CD4-positive, alpha-beta T cell treated with Interleukin-12 subunit alpha and Interleukin-12 subunit beta, for 1 hour (primary cell): ENCODE measurements around the gene ZNF680.
"Not testable (repeated sequence)": the region's sequence is repeated elsewhere in the genome, so short reads cannot be mapped to it uniquely, and the experiment has no call there.

Experiments
- DNase-seq: peaks from one replicate; pipeline ENCODE4 v3.0.0-alpha.2; 2020

The ZNF680 gene

DNA sequence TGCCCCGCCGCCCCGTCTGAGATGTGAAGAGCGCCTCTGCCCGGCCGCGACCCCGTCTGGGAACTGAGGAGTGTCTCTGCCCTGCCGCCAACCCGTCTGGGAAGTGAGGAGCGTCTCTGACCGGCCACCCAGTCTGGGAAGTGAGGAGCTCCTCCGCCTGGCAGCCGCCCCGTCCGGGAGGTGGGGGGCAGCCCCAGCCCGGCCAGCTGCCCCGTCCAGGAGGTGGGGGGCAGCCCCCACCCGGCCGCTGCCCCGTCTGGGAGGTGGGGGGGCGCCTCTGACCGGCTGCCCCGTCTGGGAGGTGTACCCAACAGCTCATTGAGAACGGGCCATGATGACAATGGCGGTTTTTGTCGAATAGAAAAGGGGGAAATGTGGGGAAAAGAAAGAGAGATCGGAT lies 8.7 kb downstream of the ZNF680 start:
- not testable (repeated sequence) for DNase-seq

DNA sequence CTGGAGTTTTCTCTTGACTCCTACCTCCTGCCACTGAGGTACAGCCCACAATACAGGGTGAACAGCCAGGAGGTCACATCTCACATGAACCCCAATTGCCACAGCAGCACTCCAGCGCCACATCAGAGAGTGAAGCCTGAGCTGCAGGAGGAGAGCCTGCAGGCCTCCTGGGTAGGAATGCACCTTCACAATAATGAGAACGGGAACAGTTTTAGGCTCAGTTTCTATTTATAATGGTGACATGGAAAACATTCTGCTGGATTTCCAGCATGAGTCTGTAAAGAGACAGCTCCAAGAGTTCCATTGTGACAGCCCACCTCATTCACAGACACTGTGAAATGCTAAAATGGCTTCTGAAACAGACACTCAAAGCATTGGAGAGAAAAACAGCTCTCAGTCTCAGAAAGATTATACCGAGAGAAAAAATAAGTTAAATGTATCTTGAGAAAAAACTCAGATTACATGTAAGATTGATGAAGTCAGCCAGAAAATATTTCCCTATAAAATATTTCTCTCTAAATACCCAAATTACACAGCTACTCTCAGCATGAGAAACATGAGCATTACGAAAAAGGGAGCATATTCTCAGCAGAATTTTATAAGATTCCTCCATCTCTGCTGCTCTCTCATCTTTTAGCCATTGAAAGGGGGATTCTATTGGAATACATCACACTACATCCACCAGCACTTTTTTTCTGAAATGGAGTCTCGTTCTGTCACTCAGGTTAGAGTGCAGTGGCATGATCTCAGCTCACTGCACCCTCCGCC lies 11.3 kb downstream of the ZNF680 start:
- no peak for DNase-seq

DNA sequence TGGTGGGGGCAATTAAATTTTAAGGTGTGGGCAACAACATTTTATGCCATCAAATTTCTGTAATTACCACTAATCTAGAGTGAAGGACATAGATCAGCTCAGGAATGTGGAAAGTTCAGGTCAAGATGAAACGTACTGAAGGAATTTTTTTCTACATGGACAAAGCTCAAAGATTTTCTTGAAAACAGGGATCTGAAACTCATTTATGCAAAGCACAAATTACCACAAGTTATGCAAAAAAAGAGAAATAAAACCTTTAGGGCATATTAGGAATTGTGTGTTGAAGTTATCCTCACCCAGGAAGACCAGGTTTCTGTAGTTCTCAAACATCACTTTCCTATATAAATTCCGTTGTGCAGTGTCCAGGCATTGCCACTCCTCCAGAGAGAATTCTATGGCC lies 18.9 kb downstream of the ZNF680 start:
- no peak for DNase-seq

DNA sequence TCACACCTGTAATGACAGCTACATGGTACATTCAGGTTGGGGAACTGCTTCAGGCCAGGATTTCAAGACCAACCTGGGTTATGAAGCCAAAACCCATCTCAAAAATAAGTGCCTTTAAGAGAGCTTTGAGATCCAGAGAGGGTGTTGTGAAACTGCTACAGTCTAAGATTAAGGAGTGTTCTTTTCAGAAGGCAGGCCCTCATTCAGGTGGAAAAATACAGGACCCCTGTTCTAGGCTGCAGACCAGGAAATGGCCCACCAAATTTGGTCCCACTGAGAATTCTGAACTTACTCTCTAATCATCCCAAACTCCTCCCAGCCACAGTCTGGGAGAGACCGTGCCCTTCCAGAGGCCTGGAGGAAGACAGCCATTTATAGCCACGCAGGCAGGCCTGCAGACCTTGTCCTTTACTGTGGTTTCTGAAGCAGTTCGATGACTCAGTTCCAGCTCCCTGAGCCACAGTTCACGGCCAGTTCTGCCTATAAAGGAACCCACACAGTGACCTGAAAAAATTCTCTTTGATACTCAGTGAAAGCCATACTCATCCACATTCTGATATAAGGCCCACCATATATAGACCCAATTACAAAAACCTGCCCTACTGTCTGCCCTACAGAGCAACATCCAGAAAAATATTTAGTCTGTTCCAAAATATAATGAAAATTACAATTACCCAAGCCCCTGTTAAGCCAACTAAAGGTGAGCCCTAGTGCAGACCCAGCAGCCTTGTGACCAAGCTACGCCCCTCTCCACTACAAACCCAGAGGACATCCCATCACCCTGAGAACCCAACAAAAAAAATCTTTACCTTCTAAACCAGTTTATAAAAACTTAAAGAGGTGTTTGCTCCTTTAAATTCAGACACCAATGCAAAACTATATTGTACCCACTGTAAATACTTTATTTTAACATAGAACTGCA lies 21.2 kb downstream of the ZNF680 start:
- DNase-seq: no peak

DNA sequence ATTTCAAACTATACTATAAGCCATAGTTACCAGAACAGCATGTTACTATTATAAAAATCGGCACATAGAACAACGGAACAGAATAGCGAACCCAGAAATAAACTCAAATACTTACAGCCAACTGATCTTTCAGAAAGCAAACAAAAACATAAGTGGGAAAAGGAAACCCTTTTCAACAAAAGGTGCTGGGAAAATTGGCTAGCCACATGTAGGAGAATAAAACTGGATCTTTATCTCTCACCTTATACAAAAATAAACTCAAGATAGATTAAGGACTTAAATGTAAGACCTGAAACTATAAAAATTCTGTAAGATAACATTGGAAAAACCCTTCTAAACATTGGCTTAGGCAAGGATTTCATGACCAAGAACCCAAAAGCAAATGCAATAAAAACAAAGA lies 29.1 kb downstream of the ZNF680 start:
- DNase-seq: no peak

DNA sequence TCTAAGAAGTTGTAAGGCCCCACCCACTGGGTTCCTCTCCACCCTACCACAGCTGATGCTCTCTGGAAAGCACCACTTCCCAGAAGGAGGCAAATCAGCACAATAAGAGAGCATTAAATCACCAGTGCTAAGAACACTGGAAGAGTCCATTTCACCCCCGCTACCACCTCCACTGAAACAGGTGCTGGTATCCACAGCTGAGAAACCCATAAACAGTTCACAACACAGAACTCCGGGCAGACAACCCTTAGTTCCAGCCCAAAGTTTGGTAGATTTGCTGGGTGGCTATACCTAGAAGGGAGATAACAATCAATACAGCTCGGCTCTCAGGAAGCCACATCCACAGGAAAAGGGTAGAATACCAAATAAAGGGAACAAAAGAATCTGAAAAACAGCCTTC lies 34.1 kb downstream of the ZNF680 start:
- DNase-seq: no peak

DNA sequence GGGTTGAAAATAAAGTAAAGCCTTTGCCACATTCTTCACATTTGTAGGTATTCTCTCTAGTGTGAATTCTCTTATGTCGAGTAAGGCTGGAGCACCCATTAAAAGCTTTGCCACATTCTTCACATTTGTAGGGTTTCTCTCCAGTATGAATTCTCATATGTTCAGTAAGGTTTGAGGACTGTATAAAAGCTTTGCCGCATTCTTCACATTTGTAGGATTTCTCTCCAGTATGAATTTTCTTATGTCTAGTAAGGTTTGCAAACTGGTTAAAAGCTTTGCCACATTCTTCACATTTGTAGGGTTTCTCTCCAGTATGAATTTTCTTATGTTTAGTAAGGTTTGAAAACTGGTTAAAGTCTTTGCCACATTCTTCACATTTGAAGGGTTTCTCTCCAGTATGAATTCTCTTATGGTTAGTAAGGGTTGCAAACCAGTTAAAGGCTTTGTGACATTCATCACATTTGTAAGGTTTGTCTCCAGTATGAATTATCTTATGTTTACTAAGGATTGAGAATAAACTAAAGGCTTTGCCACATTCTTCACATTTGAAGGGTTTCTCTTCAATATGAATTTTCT lies 41.4 kb downstream of the ZNF680 start:
- no peak for DNase-seq

DNA sequence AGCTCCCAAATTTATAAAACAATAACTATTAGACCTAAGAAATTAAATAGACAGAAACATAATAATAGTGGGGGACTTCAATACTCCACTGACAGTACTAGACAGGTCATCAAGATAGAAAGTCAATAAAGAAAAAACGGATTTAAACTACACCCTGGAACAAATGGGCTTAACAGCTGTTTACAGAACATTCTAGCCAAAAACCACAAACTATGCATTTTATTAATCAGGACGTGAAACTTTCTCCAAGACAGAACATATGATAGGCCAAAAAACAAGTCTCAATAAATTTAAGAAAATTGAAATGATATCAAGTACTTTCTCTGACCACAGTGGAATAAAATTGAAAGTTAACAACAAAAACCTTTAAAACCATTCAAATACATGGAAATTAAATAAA lies 46.4 kb downstream of the ZNF680 start:
- no peak for DNase-seq

DNA sequence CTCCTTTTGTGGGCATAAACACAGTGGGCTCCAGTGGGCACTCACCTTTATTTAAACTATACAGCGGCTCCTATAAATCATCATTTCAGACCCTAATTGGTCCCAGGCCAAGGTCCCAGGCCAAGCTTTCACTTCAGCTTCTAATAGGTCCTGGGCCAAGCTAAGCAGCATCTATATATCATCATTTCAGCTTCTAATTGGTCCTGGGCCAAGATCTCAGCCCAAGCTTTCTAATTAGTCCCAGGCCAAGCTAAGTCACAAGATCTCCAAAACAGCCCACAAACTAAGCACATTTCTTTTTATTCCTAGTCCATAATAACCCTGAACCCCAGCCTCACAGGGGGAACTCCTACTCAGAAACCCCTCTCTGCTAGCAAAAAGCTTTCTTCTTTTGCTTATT lies 47.1 kb downstream of the ZNF680 start:
- no peak for DNase-seq

DNA sequence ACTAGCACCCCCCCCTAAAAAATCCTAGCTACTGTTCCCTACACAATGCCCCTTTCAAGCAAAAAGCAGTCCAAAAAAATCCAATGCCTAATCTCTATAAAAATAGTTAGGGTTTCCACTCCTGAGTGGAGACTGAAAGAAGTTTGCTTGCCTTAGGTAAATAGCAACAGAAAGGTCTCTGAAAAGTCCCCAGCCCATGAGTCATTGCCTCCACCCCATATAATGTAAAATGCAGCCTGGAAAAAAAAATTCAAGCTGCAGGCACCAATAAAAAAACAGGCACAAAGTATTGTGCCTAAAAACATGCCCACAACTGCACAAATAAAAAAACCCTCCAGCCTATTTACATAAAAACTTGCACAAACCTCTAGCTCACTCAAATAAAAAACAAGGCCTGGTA lies 47.5 kb downstream of the ZNF680 start:
- no peak for DNase-seq

DNA sequence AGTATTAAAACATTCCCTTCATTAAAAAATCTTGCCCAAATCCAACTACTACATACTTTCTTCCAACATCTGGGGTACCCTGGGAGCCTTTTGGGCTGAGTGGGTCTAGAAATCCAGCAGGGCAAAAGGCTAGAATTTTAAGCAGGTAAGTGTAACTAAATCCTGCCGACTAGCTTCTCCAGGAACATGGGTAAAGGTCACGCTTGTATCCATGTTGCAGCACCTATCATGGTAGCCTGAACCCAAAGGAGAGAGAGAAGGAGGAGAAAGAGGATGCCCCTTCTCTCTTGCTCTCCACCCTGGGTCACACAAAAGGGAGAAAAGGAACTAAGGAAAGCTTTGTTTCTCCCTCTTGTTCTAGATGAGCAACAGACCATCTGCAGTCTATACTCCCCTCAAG lies 53.3 kb downstream of the ZNF680 start:
- no peak for DNase-seq

DNA sequence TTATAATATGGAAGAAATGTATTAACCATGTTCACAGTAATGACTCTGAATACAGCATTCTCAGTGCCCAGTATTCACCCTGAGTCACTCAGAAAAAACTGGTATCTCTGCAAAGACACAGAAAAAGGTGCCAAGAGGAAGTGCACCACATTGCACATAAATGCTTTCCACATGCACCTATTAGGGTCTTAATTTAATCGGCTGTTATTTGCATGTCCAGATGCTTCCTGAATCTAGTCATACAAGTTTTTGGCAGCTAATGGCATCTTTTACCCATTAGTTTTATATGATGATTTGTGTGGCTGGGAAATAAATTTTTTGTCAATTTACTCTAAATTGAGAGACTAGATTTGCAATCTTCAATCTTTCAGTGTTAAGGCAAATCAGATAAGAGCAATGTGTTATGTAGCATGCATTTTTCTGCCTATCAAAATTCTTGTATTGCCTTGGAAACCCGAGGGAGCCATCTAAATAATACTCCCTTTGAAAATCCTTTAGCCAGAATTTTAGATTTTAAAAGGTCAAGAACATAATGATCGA lies 58.2 kb downstream of the ZNF680 start:
- no peak for DNase-seq

DNA sequence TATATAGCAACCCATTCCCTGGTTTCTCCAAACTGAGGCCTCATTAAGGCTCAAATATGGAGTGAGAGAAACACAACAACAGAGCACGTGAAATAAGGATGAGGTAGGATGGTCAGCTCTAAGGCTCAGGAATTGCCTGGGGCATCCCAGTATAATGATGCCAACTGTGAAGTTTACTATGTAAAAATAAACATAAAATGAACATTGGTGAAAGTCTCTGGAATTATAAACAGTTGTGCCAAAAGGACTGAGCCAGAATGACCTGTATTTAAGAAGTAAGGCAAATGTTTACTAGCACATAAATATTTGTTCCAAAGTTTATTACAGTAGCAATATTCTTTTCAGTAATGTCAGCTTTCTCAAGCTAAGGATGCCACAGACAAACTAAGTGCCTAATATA lies 64.6 kb downstream of the ZNF680 start:
- no peak for DNase-seq

DNA sequence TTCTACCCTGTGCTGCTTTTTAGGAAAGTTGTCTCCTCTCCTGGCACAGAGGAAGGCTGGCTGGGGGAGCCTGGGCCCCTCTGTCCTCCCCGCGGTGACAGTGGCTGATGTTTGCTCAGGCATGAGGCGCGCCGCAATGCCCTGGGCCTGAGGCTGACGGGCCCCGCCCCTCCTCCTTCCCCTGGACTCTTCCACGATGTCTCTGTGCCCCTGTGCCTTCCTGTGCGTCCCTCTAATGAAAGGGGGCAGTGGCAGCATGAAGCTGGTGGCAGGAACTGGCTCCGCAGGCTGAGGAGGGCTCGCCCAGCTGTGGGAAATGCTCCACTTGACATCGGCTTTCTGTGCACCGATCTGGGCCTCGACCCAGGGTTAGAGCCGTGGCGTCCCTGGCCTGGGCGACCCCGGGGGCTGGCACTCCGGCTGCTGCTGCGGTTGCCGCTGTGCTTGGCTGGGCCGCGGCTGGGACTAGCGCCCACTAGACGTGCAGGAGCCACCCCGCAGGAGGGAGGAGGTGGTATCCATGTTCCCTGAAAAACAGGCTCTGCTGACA lies 67.9 kb downstream of the ZNF680 start:
- DNase-seq: no peak

DNA sequence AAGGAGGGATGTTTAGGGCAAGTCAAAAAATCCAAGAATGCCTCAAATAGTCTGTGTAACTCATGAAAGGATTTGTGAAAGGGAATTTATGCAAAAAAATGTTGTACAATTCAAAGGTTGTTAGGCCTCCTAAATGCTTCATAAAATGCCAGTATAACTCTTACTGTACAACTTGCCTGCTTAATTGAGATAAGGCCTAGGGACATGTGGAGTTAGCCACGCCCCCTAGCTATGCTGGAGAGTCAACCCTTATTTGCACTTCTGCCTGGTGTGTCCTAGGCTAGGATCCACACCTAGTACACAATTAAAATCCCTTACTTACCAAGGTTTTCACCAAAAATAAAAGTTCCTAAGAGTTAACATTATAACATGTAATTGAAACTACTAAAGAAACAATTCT lies 77.2 kb downstream of the ZNF680 start:
- no peak for DNase-seq
